OCI-LY7 (cell line): Measurements from ENCODE around the gene NRG2. TPM values are rescaled to one million over a fixed set of nuclear protein-coding genes. Genes with fewer than 3 reads are reported as not detected.

ENCODE experiments used
- BruUV-seq: library from RNA; stranded (reverse); fragments of 400-500 nt; replicated peaks from 2 replicates; lab custom pipeline; 2021; lab: Mats Ljungman, UMichigan
- CTCF ChIA-PET: fragments of 300-600 bp; sonication (Branson Sonifier 250); formaldehyde crosslinking; loops from one replicate; lab custom pipeline; 2022; ENCODE audit warnings: antibody characterized with exemption; ENCODE audit not compliant: unreplicated experiment; lab: Charles Lee
- POLR2A ChIA-PET: fragments of 300-600 bp; sonication (Branson Sonifier 250); formaldehyde crosslinking; loops from one replicate; lab custom pipeline; 2022; ENCODE audit warnings: antibody characterized with exemption; lab: Charles Lee
- DNase-seq: peaks from one replicate; pipeline ENCODE4 v3.0.0-alpha.2; 2015; ENCODE audit warnings: low spot score
- H2AFZ ChIP-seq: fragments of 200-600 bp; sonication (generic), shearing (Covaris generic); 2 replicates; pipeline ENCODE4 v1.6.1; 2014; ENCODE audit warnings: mild to moderate bottlenecking, antibody characterized with exemption, low read length, moderate library complexity
- H3K27ac ChIP-seq: fragments of 200-600 bp; sonication (generic); 2 replicates; pipeline ENCODE4 v1.5.1; 2014; ENCODE audit warnings: mixed run types, low read depth, mild to moderate bottlenecking, moderate library complexity, low read length, inconsistent platforms; ENCODE audit not compliant: poor library complexity, severe bottlenecking
- H3K36me3 ChIP-seq: fragments of 200-600 bp; sonication (generic); 2 replicates; pipeline ENCODE4 v1.6.1; 2014; ENCODE audit warnings: mild to moderate bottlenecking, antibody characterized with exemption, low read length, moderate library complexity, mixed read lengths; ENCODE audit not compliant: insufficient read depth
- H3K4me1 ChIP-seq: fragments of 200-600 bp; sonication (generic); 2 replicates; pipeline ENCODE4 v1.5.1; 2014; ENCODE audit warnings: mild to moderate bottlenecking, low read length; ENCODE audit not compliant: insufficient read depth, poor library complexity, severe bottlenecking
- H3K4me2 ChIP-seq: fragments of 200-600 bp; sonication (generic); 2 replicates; pipeline ENCODE4 v1.6.1; 2014; ENCODE audit warnings: mild to moderate bottlenecking, low read length
- H3K4me3 ChIP-seq: fragments of 200-600 bp; sonication (generic); 2 replicates; pipeline ENCODE4 v1.5.1; 2014; ENCODE audit warnings: mild to moderate bottlenecking, low read depth, low read length; ENCODE audit not compliant: poor library complexity, severe bottlenecking
- H3K79me2 ChIP-seq: fragments of 200-600 bp; sonication (generic); 2 replicates; pipeline ENCODE4 v1.6.1; 2016; ENCODE audit warnings: low read depth, mild to moderate bottlenecking, low read length, moderate library complexity, mixed read lengths; ENCODE audit not compliant: insufficient read depth
- H3K9me2 ChIP-seq: fragments of 200-600 bp; sonication (generic); 2 replicates; pipeline ENCODE4 v1.6.1; 2016; ENCODE audit warnings: mild to moderate bottlenecking, low read length, mixed read lengths; ENCODE audit not compliant: insufficient read depth
- H3K9me3 ChIP-seq: fragments of 200-600 bp; sonication (generic); 2 replicates; pipeline ENCODE4 v1.6.1; 2014; ENCODE audit warnings: mild to moderate bottlenecking, mixed run types, low read length, mixed read lengths
- H4K20me1 ChIP-seq: fragments of 200-600 bp; sonication (generic); 2 replicates; pipeline ENCODE4 v1.6.1; 2014; ENCODE audit warnings: mild to moderate bottlenecking, antibody characterized with exemption, low read length, moderate library complexity, mixed read lengths; ENCODE audit not compliant: insufficient read depth
- EZH2phosphoT487 ChIP-seq: fragments of 200-600 bp; sonication (generic); IDR thresholded peaks from 2 replicates; pipeline ENCODE4 v1.6.1; 2018; ENCODE audit warnings: low read depth, borderline replicate concordance, mild to moderate bottlenecking, mixed run types, antibody characterized with exemption, low read length, moderate library complexity, mixed read lengths
- intact Hi-C: fragments of 100-400 bp; cut with micrococcal nuclease; formaldehyde crosslinking; loops from one replicate; pipeline ENCODE4 v1.10.0; 2022; ENCODE audit not compliant: unreplicated experiment
- total RNA-seq, 2 experiments: library from RNA; depleted of rRNA in 1 of 2; stranded (reverse); fragments of >200 nt in 1 of 2; shearing (Covaris generic) in 1 of 2; gene quantifications; 2 replicates each; pipeline ENCODE4 v1.2.3, GENCODE V29; 2014 to 2022
- TF ChIP-seq, protein P1 (sequence below): fragments of 200-600 bp; sonication (generic); conservative IDR thresholded peaks from 2 replicates; pipeline ENCODE4 v1.5.1; 2014; ENCODE audit warnings: mild to moderate bottlenecking, antibody characterized with exemption, low read length, moderate library complexity, mixed read lengths

Gene NRG2
- total RNA-seq, 2 experiments from 2014 or later = 1.7 TPM; not detected in 1

DNA sequence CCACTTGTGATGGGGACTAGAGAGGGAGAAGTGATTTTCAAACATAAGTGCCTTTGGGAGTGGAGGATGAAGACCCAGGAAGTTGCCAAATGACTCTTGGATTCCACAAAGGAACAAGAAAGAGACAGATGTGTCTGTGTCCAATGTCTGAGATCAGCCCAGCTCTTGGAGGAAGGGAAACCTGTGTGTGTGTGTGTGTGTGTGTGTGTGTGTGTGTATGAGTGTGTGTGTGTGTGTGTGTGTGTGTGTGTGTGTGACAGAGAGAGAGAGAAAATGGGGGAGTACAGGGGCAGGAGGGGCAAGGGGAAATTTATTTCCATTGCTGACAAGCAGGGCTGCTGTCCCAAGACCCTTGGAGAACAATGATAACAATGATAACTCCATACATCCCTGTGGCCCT is 175.5 kb downstream of the NRG2 start:
- Histone ChIP-seq H3K4me1 (no peaks in the 10 kb centered on the region), H3K4me3 (no peak overlapping the region), H3K27ac (no peak overlapping the region), H4K20me1 (no peaks in the 10 kb centered on the region), H3K36me3 (no peaks in the 10 kb centered on the region), H3K79me2 (no peaks in the 10 kb centered on the region), H3K9me2 (no peaks in the 10 kb centered on the region), H3K4me2 (no peak overlapping the region), H3K9me3 (no peaks in the 10 kb centered on the region), H2AFZ (no peak overlapping the region)
- ChIA-PET CTCF (interaction anchor here (1.2 kb wide), 1 partner anchor 80 kb away, joined by 4 read pairs; no protein-coding TSS in a partner anchor), POLR2A (interaction anchor here (1.1 kb wide), 1 partner anchor 8 kb away, joined by 3 read pairs; no protein-coding TSS in a partner anchor)
- BruUV-seq = no TSS peak
- intact Hi-C loops = no loop called here
- TF ChIP-seq, protein P1, sequence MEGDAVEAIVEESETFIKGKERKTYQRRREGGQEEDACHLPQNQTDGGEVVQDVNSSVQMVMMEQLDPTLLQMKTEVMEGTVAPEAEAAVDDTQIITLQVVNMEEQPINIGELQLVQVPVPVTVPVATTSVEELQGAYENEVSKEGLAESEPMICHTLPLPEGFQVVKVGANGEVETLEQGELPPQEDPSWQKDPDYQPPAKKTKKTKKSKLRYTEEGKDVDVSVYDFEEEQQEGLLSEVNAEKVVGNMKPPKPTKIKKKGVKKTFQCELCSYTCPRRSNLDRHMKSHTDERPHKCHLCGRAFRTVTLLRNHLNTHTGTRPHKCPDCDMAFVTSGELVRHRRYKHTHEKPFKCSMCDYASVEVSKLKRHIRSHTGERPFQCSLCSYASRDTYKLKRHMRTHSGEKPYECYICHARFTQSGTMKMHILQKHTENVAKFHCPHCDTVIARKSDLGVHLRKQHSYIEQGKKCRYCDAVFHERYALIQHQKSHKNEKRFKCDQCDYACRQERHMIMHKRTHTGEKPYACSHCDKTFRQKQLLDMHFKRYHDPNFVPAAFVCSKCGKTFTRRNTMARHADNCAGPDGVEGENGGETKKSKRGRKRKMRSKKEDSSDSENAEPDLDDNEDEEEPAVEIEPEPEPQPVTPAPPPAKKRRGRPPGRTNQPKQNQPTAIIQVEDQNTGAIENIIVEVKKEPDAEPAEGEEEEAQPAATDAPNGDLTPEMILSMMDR = no peak
- TF ChIP-seq EZH2phosphoT487 = no peak
- DNase-seq = no peak

- Histone ChIP-seq H2AFZ (no peak overlapping the region), H3K79me2 (no peaks in the 10 kb centered on the region), H3K36me3 (no peaks in the 10 kb centered on the region), H3K4me3 (no peak overlapping the region), H3K27ac (no peak overlapping the region), H3K4me1 (no peaks in the 10 kb centered on the region), H3K9me2 (no peaks in the 10 kb centered on the region), H3K9me3 (no peaks in the 10 kb centered on the region), H3K4me2 (no peak overlapping the region), H4K20me1 (no peaks in the 10 kb centered on the region)
- CTCF ChIA-PET = interaction anchor here (1.2 kb wide), 1 partner anchor 80 kb away, joined by 4 read pairs; no protein-coding TSS in a partner anchor
- TF ChIP-seq, protein P1 = no peak
- no peak for TF ChIP-seq EZH2phosphoT487
- DNase-seq = no peak
- POLR2A ChIA-PET = interaction anchor here (1.1 kb wide), 1 partner anchor 8 kb away, joined by 3 read pairs; no protein-coding TSS in a partner anchor
- BruUV-seq = no TSS peak
- intact Hi-C loops = no loop called here
Measured at GRCh38 chr5:139867109-139867508, 176.0 kb downstream of the NRG2 start.

- intact Hi-C loops = loop anchor here (1.0 kb wide), 1 partner anchor 78 kb away; no protein-coding TSS in a partner anchor
- Histone ChIP-seq H3K9me3 (no peaks in the 10 kb centered on the region), H3K27ac (no peak overlapping the region), H3K4me3 (no peak overlapping the region), H3K9me2 (no peaks in the 10 kb centered on the region), H2AFZ (no peak overlapping the region), H3K79me2 (no peaks in the 10 kb centered on the region), H3K4me2 (no peak overlapping the region), H3K4me1 (no peaks in the 10 kb centered on the region), H3K36me3 (no peaks in the 10 kb centered on the region), H4K20me1 (no peaks in the 10 kb centered on the region)
- TF ChIP-seq, protein P1 = no peak
- no peak for TF ChIP-seq EZH2phosphoT487
- POLR2A ChIA-PET = interaction anchor here (0.7 kb wide), 1 partner anchor 110 kb away, joined by 3 read pairs; no protein-coding TSS in a partner anchor
- DNase-seq = no peak
- BruUV-seq = no TSS peak
- CTCF ChIA-PET = interaction anchor here (0.6 kb wide), 3 partner anchors 17 to 62 kb away, joined by 3 read pairs; no protein-coding TSS in a partner anchor
Measured at GRCh38 chr5:139864716-139865483, 178.2 kb downstream of the NRG2 start.
